ENCODE results near the gene NTNG2.
"Not testable (repeated sequence)": the region's sequence is repeated elsewhere in the genome, so short reads cannot be mapped to it uniquely, and the experiment has no call there.

NTNG2 gene

GRCh38 chr9:132268725-132269352 lies 107.0 kb downstream of the NTNG2 start:
- H3K4me3 ChIP-seq (replicated peaks; ENCODE audit: low read depth, low read length) = no peak overlapping the region
- peaks cover 36% of the 10 kb centered on the region for H3K36me3 ChIP-seq (ENCODE audit: control insufficient read depth, insufficient read depth, low read length)
- DNase-seq (ENCODE audit: extremely low read depth, insufficient read length) = no peak
- TF ChIP-seq CTCF (IDR thresholded peaks at IDR 0.05; ENCODE audit: insufficient read depth, low read length, poor library complexity, severe bottlenecking) = peak; percentile 83
- no peaks in the 10 kb centered on the region for H3K27me3 ChIP-seq (replicated peaks; ENCODE audit: control insufficient read depth, insufficient read depth, low read length)

- peaks cover 29% of the 10 kb centered on the region for H3K36me3 ChIP-seq (ENCODE audit: control insufficient read depth, insufficient read depth, low read length)
- not testable (repeated sequence) for H3K27me3 ChIP-seq (replicated peaks; ENCODE audit: control insufficient read depth, insufficient read depth, low read length); H3K4me3 ChIP-seq (replicated peaks; ENCODE audit: low read depth, low read length)
- peak; percentile 24 for DNase-seq (ENCODE audit: extremely low read depth, insufficient read length)
Measured at GRCh38 chr9:132269704-132270516, 108.1 kb downstream of the NTNG2 start.

- no peak for DNase-seq (ENCODE audit: extremely low read depth, insufficient read length)
- Histone ChIP-seq H3K27me3 (replicated peaks; ENCODE audit: control insufficient read depth, insufficient read depth, low read length) (no peaks in the 10 kb centered on the region), H3K4me3 (replicated peaks; ENCODE audit: low read depth, low read length) (no peak overlapping the region), H3K36me3 (ENCODE audit: control insufficient read depth, insufficient read depth, low read length) (peaks cover 35% of the 10 kb centered on the region)
- TF ChIP-seq CTCF (IDR thresholded peaks at IDR 0.05; ENCODE audit: insufficient read depth, low read length, poor library complexity, severe bottlenecking) = no peak
Measured at GRCh38 chr9:132274861-132275260, 113.0 kb downstream of the NTNG2 start.

- no peak for TF ChIP-seq CTCF (IDR thresholded peaks at IDR 0.05; ENCODE audit: insufficient read depth, low read length, poor library complexity, severe bottlenecking)
- Histone ChIP-seq H3K4me3 (replicated peaks; ENCODE audit: low read depth, low read length) (no peak overlapping the region), H3K36me3 (ENCODE audit: control insufficient read depth, insufficient read depth, low read length) (peaks cover 28% of the 10 kb centered on the region), H3K27me3 (replicated peaks; ENCODE audit: control insufficient read depth, insufficient read depth, low read length) (no peaks in the 10 kb centered on the region)
- DNase-seq (ENCODE audit: extremely low read depth, insufficient read length) = no peak
Measured at GRCh38 chr9:132283165-132283564, 121.3 kb downstream of the NTNG2 start.

- no peak overlapping the region for H3K4me3 ChIP-seq (replicated peaks; ENCODE audit: low read depth, low read length)
- peaks cover 28% of the 10 kb centered on the region for H3K36me3 ChIP-seq (ENCODE audit: control insufficient read depth, insufficient read depth, low read length)
- no peak for TF ChIP-seq CTCF (IDR thresholded peaks at IDR 0.05; ENCODE audit: insufficient read depth, low read length, poor library complexity, severe bottlenecking)
- H3K27me3 ChIP-seq (replicated peaks; ENCODE audit: control insufficient read depth, insufficient read depth, low read length) = no peaks in the 10 kb centered on the region
- no peak for DNase-seq (ENCODE audit: extremely low read depth, insufficient read length)
Measured at GRCh38 chr9:132283863-132284262, 122.0 kb downstream of the NTNG2 start.

- Histone ChIP-seq H3K27me3 (replicated peaks; ENCODE audit: control insufficient read depth, insufficient read depth, low read length) (no peaks in the 10 kb centered on the region), H3K36me3 (ENCODE audit: control insufficient read depth, insufficient read depth, low read length) (peaks cover 20% of the 10 kb centered on the region), H3K4me3 (replicated peaks; ENCODE audit: low read depth, low read length) (no peak overlapping the region)
- TF ChIP-seq CTCF (IDR thresholded peaks at IDR 0.05; ENCODE audit: insufficient read depth, low read length, poor library complexity, severe bottlenecking) = no peak
- DNase-seq (ENCODE audit: extremely low read depth, insufficient read length) = no peak
Measured at GRCh38 chr9:132287256-132287760, 125.5 kb downstream of the NTNG2 start.

Measured in GM06990 (cell line).